Fibroblast of the aortic adventitia (primary cell): ENCODE measurements around the gene CLNK. TPM values are rescaled to one million over a fixed set of nuclear protein-coding genes. Genes with fewer than 3 reads are reported as not detected.

ENCODE experiments used
- DNase-seq: peaks from one replicate; pipeline ENCODE4 v3.0.0-alpha.2; 2010; ENCODE audit warnings: low read depth
- H3K4me3 ChIP-seq: 2 replicates; pipeline ENCODE4 v1.5.1; 2011; ENCODE audit warnings: low read depth, mild to moderate bottlenecking, control low read depth, low read length, moderate library complexity
- CTCF ChIP-seq: IDR thresholded peaks from 2 replicates; pipeline ENCODE4 v1.5.1; 2011; ENCODE audit warnings: mild to moderate bottlenecking, low read length, control low read depth, inconsistent platforms; ENCODE audit not compliant: insufficient read depth
- total RNA-seq: library from RNA; depleted of rRNA; stranded (reverse); fragments of >200 nt; gene quantifications from 2 replicates; pipeline ENCODE4 v1.2.3, GENCODE V29; 2012; ENCODE audit warnings: low replicate concordance

The CLNK gene
- total RNA-seq, 1 donor: not detected

- no peak overlapping the region for H3K4me3 ChIP-seq
- no peak for TF ChIP-seq CTCF
- no peak for DNase-seq
Observed at GRCh38 chr4:10730590-10730989, 46.0 kb upstream of the CLNK start.

- H3K4me3 ChIP-seq: no peak overlapping the region
- peak; percentile 11 for DNase-seq
- TF ChIP-seq CTCF: no peak
Observed at GRCh38 chr4:10730019-10730418, 45.5 kb upstream of the CLNK start.

- H3K4me3 ChIP-seq: no peak overlapping the region
- no peak for DNase-seq
Observed at GRCh38 chr4:10729366-10729765, 44.8 kb upstream of the CLNK start.

GRCh38 chr4:10728016-10728415 lies 43.4 kb upstream of the CLNK start:
- DNase-seq: no peak
- no peak for TF ChIP-seq CTCF
- H3K4me3 ChIP-seq: no peak overlapping the region

More at GRCh38 chr4:10729366-10729765, 44.8 kb upstream of the CLNK start:
- no peak for TF ChIP-seq CTCF

GRCh38 chr4:10727140-10727880 lies 42.7 kb upstream of the CLNK start:
- H3K4me3 ChIP-seq: no peak overlapping the region
- no peak for DNase-seq
- no peak for TF ChIP-seq CTCF

- DNase-seq: no peak
- H3K4me3 ChIP-seq: no peak overlapping the region
- no peak for TF ChIP-seq CTCF
Observed at GRCh38 chr4:10722957-10723356, 38.4 kb upstream of the CLNK start.

- no peak for DNase-seq
- TF ChIP-seq CTCF: no peak
- no peak overlapping the region for H3K4me3 ChIP-seq
Observed at GRCh38 chr4:10721616-10722015, 37.0 kb upstream of the CLNK start.
